ENCODE results near the gene RSPH9. TPM values are rescaled to one million over a fixed set of nuclear protein-coding genes. Genes with fewer than 3 reads are reported as not detected.
"Not testable (repeated sequence)": the region's sequence is repeated elsewhere in the genome, so short reads cannot be mapped to it uniquely, and the experiment has no call there.

RSPH9 gene
- total and polyA plus RNA-seq, 7 donors, result 0.11 to 0.59 (median 0.44) TPM; not detected in 3

- intact Hi-C loops (cut with DNase I), result no loop called here
- H3K27ac ChIP-seq, result no peak overlapping the region
- WGBS, 3 donors, result 93 to 95% (median 94%) methylated on average over 3 of the region's 3 CpGs
- H3K4me1 ChIP-seq, result peaks cover 3% of the 10 kb centered on the region
- H3K36me3 ChIP-seq (ENCODE audit: insufficient read depth in 1 of 2, low read depth in 1 of 2), result peaks cover 0 to 7% of the 10 kb centered on the region in 2 donors
- no peaks in the 10 kb centered on the region for H3K27me3 ChIP-seq (ENCODE audit: insufficient read depth in 3 of 3, low read length in 2 of 3)
- no peak for TF ChIP-seq CTCF (IDR thresholded peaks at IDR 0.05)
- H3K9me3 ChIP-seq, result no peaks in the 10 kb centered on the region
- ATAC-seq (no peak), DNase-seq (no peak)
- no peak overlapping the region for H3K4me3 ChIP-seq
These were observed 2.8 kb downstream of the RSPH9 start for GRCh38 chr6:43647613-43648012.

- H3K27ac ChIP-seq, result no peak overlapping the region
- no peak for ATAC-seq
- H3K36me3 ChIP-seq (ENCODE audit: insufficient read depth in 1 of 2, low read depth in 1 of 2), result peaks cover 0 to 1% of the 10 kb centered on the region in 2 donors
- no peak for TF ChIP-seq CTCF (IDR thresholded peaks at IDR 0.05)
- H3K9me3 ChIP-seq, result no peaks in the 10 kb centered on the region
- peaks cover 3% of the 10 kb centered on the region for H3K4me1 ChIP-seq
- WGBS, 3 donors, result 95 to 98% (median 96%) methylated on average over 2 of the region's 2 CpGs
- intact Hi-C loops (cut with DNase I), result no loop called here
- H3K27me3 ChIP-seq (ENCODE audit: insufficient read depth in 3 of 3, low read length in 2 of 3), result no peaks in the 10 kb centered on the region
- DNase-seq, result no peak
- H3K4me3 ChIP-seq, result no peak overlapping the region
These were observed 3.4 kb downstream of the RSPH9 start for GRCh38 chr6:43648248-43648647.

GRCh38 chr6:43652822-43653221 lies 8.0 kb downstream of the RSPH9 start:
- DNase-seq; H3K4me3 ChIP-seq; ATAC-seq; intact Hi-C loops (cut with DNase I); H3K36me3 ChIP-seq (ENCODE audit: insufficient read depth in 1 of 2, low read depth in 1 of 2); H3K9me3 ChIP-seq; H3K27me3 ChIP-seq (ENCODE audit: insufficient read depth in 3 of 3, low read length in 2 of 3); H3K4me1 ChIP-seq: not testable (repeated sequence)
- peak overlapping the region; percentile 42 for H3K27ac ChIP-seq
- 92 to 97% (median 96%) methylated on average over 2 of the region's 2 CpGs for WGBS, 3 donors

- Histone ChIP-seq H3K27me3 (ENCODE audit: insufficient read depth in 3 of 3, low read length in 2 of 3) (no peaks in the 10 kb centered on the region), H3K4me3 (no peak overlapping the region), H3K9me3 (no peaks in the 10 kb centered on the region), H3K36me3 (ENCODE audit: insufficient read depth in 1 of 2, low read depth in 1 of 2) (no peaks in the 10 kb centered on the region), H3K4me1 (no peaks in the 10 kb centered on the region), H3K27ac (no peak overlapping the region)
- DNase-seq (no peak), ATAC-seq (no peak)
- no peak for TF ChIP-seq CTCF (IDR thresholded peaks at IDR 0.05)
- WGBS, 3 donors, result 74 to 81% (median 79%) methylated on average over 3 of the region's 3 CpGs
- intact Hi-C loops (cut with DNase I), result no loop called here
These were observed 12.5 kb downstream of the RSPH9 start for GRCh38 chr6:43657221-43657802.

- intact Hi-C loops (cut with DNase I), result no loop called here
- Histone ChIP-seq H3K27ac (no peak overlapping the region), H3K4me1 (no peaks in the 10 kb centered on the region), H3K36me3 (ENCODE audit: insufficient read depth in 1 of 2, low read depth in 1 of 2) (no peaks in the 10 kb centered on the region), H3K27me3 (ENCODE audit: insufficient read depth in 3 of 3, low read length in 2 of 3) (no peaks in the 10 kb centered on the region), H3K4me3 (no peak overlapping the region), H3K9me3 (no peaks in the 10 kb centered on the region)
- no peak for DNase-seq
- ATAC-seq, result no peak
- TF ChIP-seq CTCF (IDR thresholded peaks at IDR 0.05), result no peak
- 91 to 97% (median 93%) methylated on average over 9 of the region's 9 CpGs for WGBS, 3 donors
These were observed 13.3 kb downstream of the RSPH9 start for GRCh38 chr6:43658161-43658560.

- H3K4me1 ChIP-seq, result peaks cover 11% of the 10 kb centered on the region
- not testable (repeated sequence) for H3K27ac ChIP-seq; ATAC-seq; DNase-seq; H3K4me3 ChIP-seq; H3K27me3 ChIP-seq (ENCODE audit: insufficient read depth in 3 of 3, low read length in 2 of 3); H3K9me3 ChIP-seq; H3K36me3 ChIP-seq (ENCODE audit: insufficient read depth in 1 of 2, low read depth in 1 of 2)
- WGBS, 3 donors, result 88 to 93% (median 93%) methylated on average over 5 of the region's 5 CpGs
- intact Hi-C loops (cut with DNase I), result loop anchor here in 1 of 2 donors (10.0 kb wide), 1 partner anchor 292 kb away; no protein-coding TSS in a partner anchor
These were observed 18.1 kb downstream of the RSPH9 start for GRCh38 chr6:43662948-43663347.

All from psoas muscle (tissue), 8 donors.